OCI-LY1 (cell line): ENCODE data around the gene NEDD4L.

ENCODE experiments used
- CTCF ChIP-seq: fragments of 200-600 bp; sonication (generic), shearing (Covaris generic); IDR thresholded peaks from 2 replicates; pipeline ENCODE4 v1.5.1; 2017; ENCODE audit warnings: mild to moderate bottlenecking, antibody characterized with exemption, low read length, moderate library complexity, mixed read lengths
- EZH2 ChIP-seq: fragments of 200-600 bp; sonication (generic), shearing (Covaris generic); IDR thresholded peaks from 2 replicates; pipeline ENCODE4 v1.8.0; 2017; ENCODE audit warnings: borderline replicate concordance, mixed run types, mild to moderate bottlenecking, antibody characterized with exemption, low read length, moderate library complexity, mixed read lengths

- TF ChIP-seq EZH2: no peak
- TF ChIP-seq CTCF: no peak
Measured at GRCh38 chr18:58102018-58102417, 58.0 kb downstream of the NEDD4L start.
